ENCODE measurements around the gene EIF2S3.

EIF2S3 gene

GRCh38 chrX:24019448-24019847, 35.3 kb upstream of the EIF2S3 start:
- TF ChIP-seq CTCF (IDR thresholded peaks at IDR 0.05; ENCODE audit: borderline replicate concordance, insufficient read depth, low read depth, low read length): no peak
- no peak overlapping the region for H3K4me3 ChIP-seq (ENCODE audit: low read depth, low read length)

GRCh38 chrX:24020306-24020876, 34.4 kb upstream of the EIF2S3 start:
- no peak for TF ChIP-seq CTCF (IDR thresholded peaks at IDR 0.05; ENCODE audit: borderline replicate concordance, insufficient read depth, low read depth, low read length)
- H3K4me3 ChIP-seq (ENCODE audit: low read depth, low read length): no peak overlapping the region

- peak overlapping the region; percentile 88 for H3K4me3 ChIP-seq (ENCODE audit: low read depth, low read length)
- no peak for TF ChIP-seq CTCF (IDR thresholded peaks at IDR 0.05; ENCODE audit: borderline replicate concordance, insufficient read depth, low read depth, low read length)
These were observed 31.2 kb upstream of the EIF2S3 start for GRCh38 chrX:24023544-24023943.

- H3K4me3 ChIP-seq (ENCODE audit: low read depth, low read length): peak overlapping the region; percentile 88
- no peak for TF ChIP-seq CTCF (IDR thresholded peaks at IDR 0.05; ENCODE audit: borderline replicate concordance, insufficient read depth, low read depth, low read length)
These were observed 30.6 kb upstream of the EIF2S3 start for GRCh38 chrX:24023972-24024669.

- 0 out of 2 replicates have a peak, but pooled peaks have one; percentile 15 for TF ChIP-seq CTCF (IDR thresholded peaks at IDR 0.05; ENCODE audit: borderline replicate concordance, insufficient read depth, low read depth, low read length)
- H3K4me3 ChIP-seq (ENCODE audit: low read depth, low read length): peak overlapping the region; percentile 88
These were observed 29.7 kb upstream of the EIF2S3 start for GRCh38 chrX:24024819-24025740.

- peak overlapping the region; percentile 66 for H3K4me3 ChIP-seq (ENCODE audit: low read depth, low read length)
- TF ChIP-seq CTCF (IDR thresholded peaks at IDR 0.05; ENCODE audit: borderline replicate concordance, insufficient read depth, low read depth, low read length): no peak
These were observed 28.9 kb upstream of the EIF2S3 start for GRCh38 chrX:24025741-24026403.
